Stimulated activated CD4-positive, alpha-beta T cell treated with anti-CD3 and anti-CD28 coated beads, Interleukin-1b, Interleukin-23, amount 100 ng/mL, for 24 hours (primary cell): ENCODE data around the gene GRAPL.
"Not testable (repeated sequence)": the region's sequence is repeated elsewhere in the genome, so short reads cannot be mapped to it uniquely, and the experiment has no call there.

Experiments
- DNase-seq, 4 experiments: peaks; one replicate each; pipeline ENCODE4 v3.0.0-alpha.2; 2020; ENCODE audit warnings: low read depth in 4 of 4, low spot score in 1 of 4

GRAPL gene

GRCh38 chr17:19187883-19188869, 60.8 kb downstream of the GRAPL start:
- not testable (repeated sequence) for DNase-seq

GRCh38 chr17:19188870-19189708, 61.7 kb downstream of the GRAPL start:
- not testable (repeated sequence) for DNase-seq

- not testable (repeated sequence) for DNase-seq
Measured at GRCh38 chr17:19189781-19190405, 62.5 kb downstream of the GRAPL start.

- peak in 1 of 4 experiments; percentile 2 for DNase-seq
Measured at GRCh38 chr17:19196382-19197204, 69.2 kb downstream of the GRAPL start.

DNA sequence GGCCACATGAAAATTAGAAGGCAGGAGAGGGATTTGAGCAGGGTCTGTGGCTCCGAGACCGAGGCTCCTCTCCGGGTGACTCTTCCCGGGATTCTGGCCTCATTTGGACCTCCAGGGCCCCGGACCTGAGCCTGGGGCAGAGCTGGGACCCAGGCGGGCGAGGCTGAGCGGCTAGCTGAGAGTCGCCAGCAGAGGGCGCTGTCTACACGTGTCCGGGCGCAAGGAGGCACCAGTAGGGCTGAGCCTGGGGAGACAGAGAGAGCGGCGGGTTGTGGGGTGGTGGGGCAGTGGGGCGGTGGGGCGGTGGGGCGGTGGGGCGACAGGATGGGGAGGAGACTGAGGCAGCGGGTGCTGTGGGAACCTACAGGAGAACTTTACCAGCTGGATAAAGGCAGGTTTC, 75.1 kb downstream of the GRAPL start:
- not testable (repeated sequence) for DNase-seq

DNA sequence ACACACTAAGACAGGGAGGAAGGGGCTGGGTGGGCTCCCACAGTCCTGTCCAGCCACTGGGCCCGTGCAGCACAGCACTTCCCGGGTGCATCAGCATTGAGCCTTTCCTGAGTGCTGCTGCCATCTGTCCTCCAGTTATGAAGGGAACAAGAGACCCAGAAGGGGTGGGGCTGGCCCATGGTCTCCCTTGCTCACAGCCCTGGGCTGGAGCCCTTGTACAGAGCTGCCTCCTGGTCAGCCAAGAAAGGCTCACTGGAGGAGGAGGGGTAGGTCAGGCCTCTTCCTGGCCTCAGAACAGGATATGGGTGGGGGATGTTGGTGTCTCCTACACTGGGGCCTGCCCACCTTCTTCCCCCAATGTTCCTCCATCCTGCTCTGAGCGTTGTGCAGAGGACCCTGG, 76.0 kb downstream of the GRAPL start:
- not testable (repeated sequence) for DNase-seq
